Spleen (tissue), 7 donors: ENCODE data around the gene SHLD1.

Experiments
- CTCF ChIP-seq, 11 experiments: fragments of 200-600 bp in 7 of 11; fragments of 450-650 bp in 4 of 11; sonication (generic) in 4 of 11; IDR thresholded peaks in 8 of 11; conservative IDR thresholded peaks in 3 of 11; 1 replicate in 7 of 11; 2 replicates in 4 of 11; pipeline versions ENCODE4 v1.4.0 to v1.8.0; 2016 to 2021; ENCODE audit warnings: antibody characterized with exemption in 11 of 11, inconsistent platforms in 4 of 11, mild to moderate bottlenecking in 1 of 11
- POLR2A ChIP-seq, 3 donors: fragments of 450-650 bp; IDR thresholded peaks; one replicate each; pipeline ENCODE4 v1.5.1; 2017; ENCODE audit warnings: antibody characterized with exemption in 3 of 3, mild to moderate bottlenecking in 1 of 3
- donor health status: DM: no; HTN: no; CAD: no; lungs with moderate emphysema.
- donor health status: DM: no; HTN: no; CAD: no.
- donor health status: DM: no; HTN: no; CAD: no.

- TF ChIP-seq CTCF (IDR thresholded peaks at IDR 0.05 in 8 of 11, conservative IDR thresholded peaks at IDR 0.05 in 3 of 11) (no peak), POLR2A (IDR thresholded peaks at IDR 0.05) (no peak)
Observed at GRCh38 chr20:5746064-5746463, 4.1 kb upstream of the SHLD1 start.
